Activated CD4-positive, alpha-beta memory T cell treated with anti-CD3 and anti-CD28 coated beads for 36 hours (primary cell): ENCODE measurements around the gene TMEM98. TPM values are rescaled to one million over a fixed set of nuclear protein-coding genes. Genes with fewer than 3 reads are reported as not detected.

ENCODE experiments used
- CTCF ChIA-PET: fragments of 350-600 bp; sonication (Branson Sonifier 250); formaldehyde crosslinking; loops from one replicate; lab custom pipeline; 2021; ENCODE audit warnings: antibody characterized with exemption, inconsistent platforms; lab: Charles Lee
- POLR2A ChIA-PET: fragments of 350-600 bp; sonication (Branson Sonifier 250); formaldehyde crosslinking; loops from one replicate; lab custom pipeline; 2021; ENCODE audit warnings: antibody characterized with exemption; lab: Charles Lee
- DNase-seq: peaks from one replicate; pipeline ENCODE4 v3.0.0-alpha.2; 2020
- H3K27ac Mint-ChIP-seq: one replicate; pipeline ENCODE4 v1.8.0; 2021; ENCODE audit warnings: mixed read lengths
- H3K27me3 Mint-ChIP-seq: one replicate; pipeline ENCODE4 v1.8.0; 2021; ENCODE audit warnings: mixed read lengths
- H3K36me3 Mint-ChIP-seq: one replicate; pipeline ENCODE4 v1.8.0; 2021; ENCODE audit warnings: mixed read lengths
- H3K4me1 Mint-ChIP-seq: one replicate; pipeline ENCODE4 v1.8.0; 2021; ENCODE audit warnings: low read depth, mixed read lengths
- H3K4me3 Mint-ChIP-seq: one replicate; pipeline ENCODE4 v1.8.0; 2021; ENCODE audit warnings: mild to moderate bottlenecking, mixed read lengths
- H3K9me3 Mint-ChIP-seq: one replicate; pipeline ENCODE4 v1.8.0; 2021; ENCODE audit warnings: mixed read lengths
- intact Hi-C: fragments of 100-400 bp; cut with micrococcal nuclease; formaldehyde crosslinking; loops from one replicate; pipeline ENCODE4 v1.15.1; 2023
- total RNA-seq, 2 experiments: library from RNA; stranded (reverse); gene quantifications; one replicate each; pipeline ENCODE4 v1.2.3, GENCODE V29; 2021

Gene TMEM98
- total RNA-seq, 2 experiments from 2014 or later, result 1.1 to 2.2 TPM

DNA sequence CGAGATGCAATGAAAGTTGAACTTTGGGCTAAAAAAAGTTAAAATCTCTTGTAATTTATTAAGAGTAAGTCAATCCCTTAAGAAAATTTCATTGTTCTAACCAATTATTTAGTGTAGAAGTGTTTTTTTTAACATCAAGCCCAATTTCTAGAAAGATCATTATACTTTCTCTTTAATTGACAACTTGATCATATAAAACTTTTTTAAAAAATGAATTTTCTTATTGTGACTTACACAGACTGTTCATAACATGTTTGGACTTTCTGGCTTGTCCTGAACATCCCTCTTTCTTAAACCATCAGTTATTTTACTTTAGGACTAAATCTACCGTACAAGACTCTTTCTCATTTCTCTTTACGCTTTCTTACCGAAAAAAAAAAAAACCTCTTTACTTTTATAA, 26.2 kb upstream of the TMEM98 start:
- peaks cover 21% of the 10 kb centered on the region for H3K4me1 Mint-ChIP-seq
- H3K9me3 Mint-ChIP-seq, result no peaks in the 10 kb centered on the region

GRCh38 chr17:32903774-32904673, 23.9 kb upstream of the TMEM98 start:
- Mint-ChIP-seq H3K4me3 (no peak overlapping the region), H3K9me3 (no peaks in the 10 kb centered on the region), H3K4me1 (peaks cover 17% of the 10 kb centered on the region), H3K27ac (peak overlapping the region; percentile 64), H3K36me3 (no peaks in the 10 kb centered on the region), H3K27me3 (peaks cover 22% of the 10 kb centered on the region)
- POLR2A ChIA-PET, result interaction anchor here (0.8 to 1.5 kb wide), 2 partner anchors 10 to 461 kb away, joined by 3 read pairs; no protein-coding TSS in a partner anchor
- DNase-seq, result peak; percentile 74
- intact Hi-C loops, result loop anchor here (1.0 kb wide), 1 partner anchor 10 kb away; no protein-coding TSS in a partner anchor
- CTCF ChIA-PET, result interaction anchor here (0.6 to 3.9 kb wide), 7 partner anchors 11 to 442 kb away, joined by 3 to 34 read pairs (median 4); partner anchors contain the start of gene MYO1D

More for the DNA sequence above, 26.2 kb upstream of the TMEM98 start:
- DNase-seq, result no peak
- Mint-ChIP-seq H3K4me3 (no peak overlapping the region), H3K27me3 (peaks cover 21% of the 10 kb centered on the region), H3K36me3 (no peaks in the 10 kb centered on the region), H3K27ac (no peak overlapping the region)
- CTCF ChIA-PET, result no interaction called here
- intact Hi-C loops, result no loop called here
- POLR2A ChIA-PET, result no interaction called here

GRCh38 chr17:32904891-32905290, 23.1 kb upstream of the TMEM98 start:
- H3K36me3 Mint-ChIP-seq, result no peaks in the 10 kb centered on the region
- H3K27me3 Mint-ChIP-seq, result peaks cover 28% of the 10 kb centered on the region
- H3K27ac Mint-ChIP-seq, result no peak overlapping the region
- ChIA-PET CTCF (interaction anchor here (1.1 to 3.9 kb wide), 3 partner anchors 10 to 32 kb away, joined by 3 to 34 read pairs (median 11); partner anchors contain the start of gene MYO1D), POLR2A (interaction anchor here (1.5 kb wide), 1 partner anchor 9 kb away, joined by 3 read pairs; no protein-coding TSS in a partner anchor)
- no peak for DNase-seq
- intact Hi-C loops, result no loop called here
- H3K9me3 Mint-ChIP-seq, result no peaks in the 10 kb centered on the region
- no peak overlapping the region for H3K4me3 Mint-ChIP-seq
- H3K4me1 Mint-ChIP-seq, result peaks cover 17% of the 10 kb centered on the region

- no peak overlapping the region for H3K27ac Mint-ChIP-seq
- H3K4me3 Mint-ChIP-seq, result no peak overlapping the region
- H3K9me3 Mint-ChIP-seq, result no peaks in the 10 kb centered on the region
- intact Hi-C loops, result no loop called here
- ChIA-PET CTCF (interaction anchor here (0.8 to 6.7 kb wide), 3 partner anchors 29 to 125 kb away, joined by 4 to 99 read pairs (median 49); partner anchors contain the start of gene MYO1D), POLR2A (interaction anchor here (1.5 kb wide), 1 partner anchor 30 kb away, joined by 3 read pairs; the partner anchor contains the start of gene MYO1D)
- H3K4me1 Mint-ChIP-seq, result peaks cover 17% of the 10 kb centered on the region
- peaks cover 22% of the 10 kb centered on the region for H3K27me3 Mint-ChIP-seq
- DNase-seq, result no peak
- no peaks in the 10 kb centered on the region for H3K36me3 Mint-ChIP-seq
These were observed 20.4 kb upstream of the TMEM98 start for GRCh38 chr17:32907583-32907982.

GRCh38 chr17:32909787-32910369, 18.1 kb upstream of the TMEM98 start:
- H3K27ac Mint-ChIP-seq, result no peak overlapping the region

GRCh38 chr17:32910769-32911168, 17.2 kb upstream of the TMEM98 start:
- Mint-ChIP-seq H3K4me3 (no peak overlapping the region), H3K4me1 (peaks cover 27% of the 10 kb centered on the region), H3K36me3 (no peaks in the 10 kb centered on the region), H3K9me3 (no peaks in the 10 kb centered on the region), H3K27me3 (peaks cover 16% of the 10 kb centered on the region), H3K27ac (no peak overlapping the region)
- DNase-seq, result no peak
- ChIA-PET POLR2A (interaction anchor here (1.9 kb wide), 1 partner anchor 34 kb away, joined by 7 read pairs; the partner anchor contains the start of gene MYO1D), CTCF (interaction anchor here (1.4 to 6.7 kb wide), 6 partner anchors 14 to 128 kb away, joined by 6 to 99 read pairs (median 14); partner anchors contain the start of gene MYO1D)
- intact Hi-C loops, result loop anchor here (1.0 to 10.0 kb wide), 4 partner anchors 62 to 386 kb away; no protein-coding TSS in a partner anchor

More at GRCh38 chr17:32909787-32910369, 18.1 kb upstream of the TMEM98 start:
- Mint-ChIP-seq H3K36me3 (no peaks in the 10 kb centered on the region), H3K4me1 (peaks cover 20% of the 10 kb centered on the region), H3K9me3 (no peaks in the 10 kb centered on the region), H3K4me3 (no peak overlapping the region), H3K27me3 (peaks cover 20% of the 10 kb centered on the region)
- POLR2A ChIA-PET, result no interaction called here
- DNase-seq, result peak; percentile 79
- intact Hi-C loops, result loop anchor here (1.0 to 10.0 kb wide), 4 partner anchors 62 to 385 kb away; no protein-coding TSS in a partner anchor
- CTCF ChIA-PET, result interaction anchor here (0.7 to 6.7 kb wide), 19 partner anchors 13 to 472 kb away, joined by 3 to 99 read pairs (median 3); partner anchors contain the start of genes MYO1D and TMEM98

GRCh38 chr17:32912218-32912897, 15.6 kb upstream of the TMEM98 start:
- intact Hi-C loops, result loop anchor here (5.0 to 10.0 kb wide), 3 partner anchors 60 to 388 kb away; no protein-coding TSS in a partner anchor
- H3K4me1 Mint-ChIP-seq, result peaks cover 36% of the 10 kb centered on the region
- H3K4me3 Mint-ChIP-seq, result no peak overlapping the region
- H3K27me3 Mint-ChIP-seq, result peaks cover 11% of the 10 kb centered on the region
- DNase-seq, result no peak
- POLR2A ChIA-PET, result interaction anchor here (1.9 kb wide), 1 partner anchor 35 kb away, joined by 7 read pairs; the partner anchor contains the start of gene MYO1D
- no peak overlapping the region for H3K27ac Mint-ChIP-seq
- H3K36me3 Mint-ChIP-seq, result no peaks in the 10 kb centered on the region
- no peaks in the 10 kb centered on the region for H3K9me3 Mint-ChIP-seq
- CTCF ChIA-PET, result interaction anchor here (1.2 to 6.7 kb wide), 4 partner anchors 24 to 129 kb away, joined by 3 to 99 read pairs (median 7); partner anchors contain the start of gene MYO1D

DNA sequence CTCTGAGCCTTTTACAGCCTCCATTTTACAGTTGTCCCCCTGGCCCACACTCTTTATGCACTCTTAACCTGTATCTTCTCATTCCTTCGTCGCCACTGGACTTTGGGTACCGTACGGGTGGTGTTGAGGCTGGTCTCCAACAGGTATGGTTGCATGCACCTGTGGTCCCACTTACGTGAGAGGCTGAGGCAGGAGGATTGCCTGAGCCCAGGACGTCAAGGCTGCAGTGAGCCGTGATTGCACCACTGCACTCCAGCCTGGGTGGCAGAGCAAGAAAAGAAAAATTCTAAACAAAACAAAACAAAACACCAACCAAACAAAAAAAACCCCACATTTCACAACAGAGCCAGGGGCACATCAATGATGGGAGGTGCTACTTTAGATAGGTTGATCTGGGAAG, 14.4 kb upstream of the TMEM98 start:
- Mint-ChIP-seq H3K4me3 (no peak overlapping the region), H3K27ac (peak overlapping the region; percentile 81), H3K4me1 (peaks cover 41% of the 10 kb centered on the region), H3K27me3 (peaks cover 11% of the 10 kb centered on the region), H3K9me3 (no peaks in the 10 kb centered on the region), H3K36me3 (no peaks in the 10 kb centered on the region)
- no peak for DNase-seq
- CTCF ChIA-PET, result interaction anchor here (0.6 to 3.8 kb wide), 4 partner anchors 22 to 130 kb away, joined by 3 to 43 read pairs (median 6); partner anchors contain the start of gene MYO1D
- POLR2A ChIA-PET, result interaction anchor here (2.0 kb wide), 1 partner anchor 36 kb away, joined by 10 read pairs; the partner anchor contains the start of gene MYO1D
- intact Hi-C loops, result loop anchor here (5.0 to 10.0 kb wide), 3 partner anchors 59 to 389 kb away; no protein-coding TSS in a partner anchor

GRCh38 chr17:32914181-32914580, 13.8 kb upstream of the TMEM98 start:
- intact Hi-C loops, result loop anchor here (1.0 to 10.0 kb wide), 5 partner anchors 11 to 389 kb away; partner anchors contain the start of gene MYO1D
- H3K4me1 Mint-ChIP-seq, result peaks cover 41% of the 10 kb centered on the region
- H3K36me3 Mint-ChIP-seq, result no peaks in the 10 kb centered on the region
- CTCF ChIA-PET, result interaction anchor here (0.6 to 3.8 kb wide), 7 partner anchors 9 to 131 kb away, joined by 3 to 43 read pairs (median 9); partner anchors contain the start of genes MYO1D and TMEM98
- H3K4me3 Mint-ChIP-seq, result no peak overlapping the region
- peaks cover 9% of the 10 kb centered on the region for H3K27me3 Mint-ChIP-seq
- DNase-seq, result peak; percentile 78
- H3K9me3 Mint-ChIP-seq, result no peaks in the 10 kb centered on the region
- POLR2A ChIA-PET, result interaction anchor here (1.1 to 2.0 kb wide), 2 partner anchors 10 to 36 kb away, joined by 3 to 10 read pairs; partner anchors contain the start of gene MYO1D
- H3K27ac Mint-ChIP-seq, result peak overlapping the region; percentile 81

GRCh38 chr17:32915245-32915644, 12.7 kb upstream of the TMEM98 start:
- DNase-seq, result no peak
- peaks cover 41% of the 10 kb centered on the region for H3K4me1 Mint-ChIP-seq
- POLR2A ChIA-PET, result interaction anchor here (2.0 kb wide), 1 partner anchor 38 kb away, joined by 10 read pairs; the partner anchor contains the start of gene MYO1D
- no peaks in the 10 kb centered on the region for H3K36me3 Mint-ChIP-seq
- no peaks in the 10 kb centered on the region for H3K9me3 Mint-ChIP-seq
- CTCF ChIA-PET, result interaction anchor here (1.4 to 3.8 kb wide), 5 partner anchors 10 to 132 kb away, joined by 7 to 43 read pairs (median 9); partner anchors contain the start of genes MYO1D and TMEM98
- no peak overlapping the region for H3K27ac Mint-ChIP-seq
- H3K4me3 Mint-ChIP-seq, result no peak overlapping the region
- intact Hi-C loops, result loop anchor here (10.0 kb wide), 2 partner anchors 260 to 390 kb away; no protein-coding TSS in a partner anchor
- peaks cover 4% of the 10 kb centered on the region for H3K27me3 Mint-ChIP-seq
